ENCODE data around the gene SERAC1.

The SERAC1 gene

DNA sequence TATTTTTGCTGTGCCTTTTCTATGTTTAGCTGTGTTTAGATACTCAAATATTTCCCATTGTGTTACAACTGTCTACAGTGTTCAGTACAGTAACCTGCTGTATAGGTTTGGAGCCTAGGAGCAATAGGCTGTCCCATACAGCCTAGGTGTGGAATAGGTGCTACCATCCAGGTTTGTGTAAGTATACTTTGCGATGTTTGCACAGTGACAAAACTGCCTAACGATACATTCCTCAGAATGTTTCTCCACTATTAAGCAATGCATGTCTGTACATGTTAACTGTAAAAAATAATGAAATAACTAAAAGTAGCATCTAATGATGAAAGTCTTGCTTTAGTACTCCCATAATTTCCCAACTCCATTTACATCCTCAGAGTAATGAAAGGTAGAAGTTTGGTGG is 46.0 kb downstream of the SERAC1 start:
- H3K9me3 Mint-ChIP-seq: no peaks in the 10 kb centered on the region
- H3K27me3 Mint-ChIP-seq: no peaks in the 10 kb centered on the region
- ATAC-seq (ENCODE audit: low read depth): no peak

DNA sequence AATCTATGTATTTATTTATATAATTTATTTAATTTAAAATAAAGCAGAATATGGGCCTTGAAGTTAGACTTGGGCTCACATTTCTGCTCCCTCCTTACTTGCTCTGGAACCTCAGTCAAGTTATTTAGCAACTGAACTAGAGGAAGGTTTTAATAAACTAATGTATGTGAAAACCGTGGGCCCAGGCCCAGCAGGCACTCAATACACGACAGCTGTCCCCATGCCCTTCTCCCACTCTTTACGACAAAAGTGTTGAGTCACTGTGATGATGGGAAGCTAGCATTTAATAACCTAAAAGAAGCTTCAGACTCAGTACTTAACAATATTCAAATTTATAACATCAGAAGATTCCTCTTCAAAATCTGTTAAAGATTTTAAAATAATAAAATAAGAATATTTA is 46.7 kb downstream of the SERAC1 start:
- Mint-ChIP-seq H3K4me1 (no peaks in the 10 kb centered on the region), H3K27me3 (no peaks in the 10 kb centered on the region), H3K4me3 (no peak overlapping the region), H3K36me3 (peaks cover 22% of the 10 kb centered on the region), H3K9me3 (no peaks in the 10 kb centered on the region), H3K27ac (no peak overlapping the region)
- no peak for DNase-seq (ENCODE audit: low spot score in 2 of 2)
- ATAC-seq (ENCODE audit: low read depth): no peak

More for the DNA sequence above, 46.0 kb downstream of the SERAC1 start:
- no peak overlapping the region for H3K27ac Mint-ChIP-seq
- H3K36me3 Mint-ChIP-seq: peaks cover 21% of the 10 kb centered on the region
- H3K4me3 Mint-ChIP-seq: no peak overlapping the region
- no peak for DNase-seq (ENCODE audit: low spot score in 2 of 2)
- no peaks in the 10 kb centered on the region for H3K4me1 Mint-ChIP-seq

DNA sequence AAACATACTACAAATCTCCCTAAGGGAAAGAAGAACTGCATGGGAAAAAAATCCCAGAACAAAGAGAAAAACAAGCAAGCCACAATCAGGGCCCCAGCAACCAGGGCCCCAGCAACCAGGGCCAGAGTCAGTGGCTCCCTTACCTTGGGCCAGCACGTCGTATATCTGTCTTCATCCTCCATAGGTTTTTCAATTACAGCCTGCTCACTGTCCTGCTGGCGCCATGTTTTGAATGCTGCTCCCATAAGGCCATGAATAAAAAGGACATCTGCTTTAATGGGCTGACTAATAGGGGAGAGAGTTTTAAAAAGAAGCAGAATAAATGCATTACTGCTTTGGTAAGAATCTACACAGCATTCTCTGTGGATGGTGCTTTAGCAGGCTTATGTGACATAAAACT is 49.2 kb downstream of the SERAC1 start:
- Mint-ChIP-seq H3K27me3 (no peaks in the 10 kb centered on the region), H3K9me3 (no peaks in the 10 kb centered on the region), H3K36me3 (peaks cover 20% of the 10 kb centered on the region), H3K27ac (no peak overlapping the region), H3K4me3 (no peak overlapping the region), H3K4me1 (no peaks in the 10 kb centered on the region)
- no peak for DNase-seq (ENCODE audit: low spot score in 2 of 2)
- ATAC-seq (ENCODE audit: low read depth): no peak

DNA sequence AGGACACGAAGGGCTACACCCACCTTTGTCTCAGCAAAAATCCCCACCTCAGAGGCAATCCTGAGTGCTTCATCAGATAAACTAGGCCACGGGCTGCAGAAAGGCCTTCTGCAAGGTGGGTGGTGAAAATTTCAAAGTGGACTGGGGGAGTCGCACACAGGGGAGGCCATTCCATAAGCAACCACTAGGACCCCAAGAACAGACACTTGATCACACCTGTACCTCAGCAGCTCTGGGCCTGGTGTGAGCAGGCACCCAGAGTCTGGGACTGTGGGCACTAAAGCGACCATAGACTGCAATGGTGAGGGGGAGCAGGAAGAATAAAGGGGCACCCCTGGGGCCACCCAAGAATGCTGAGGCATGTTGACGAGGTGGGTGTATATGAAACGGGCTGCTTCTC is 52.6 kb downstream of the SERAC1 start:
- Mint-ChIP-seq H3K27me3 (no peaks in the 10 kb centered on the region), H3K4me1 (no peaks in the 10 kb centered on the region), H3K9me3 (no peaks in the 10 kb centered on the region), H3K4me3 (no peak overlapping the region), H3K27ac (no peak overlapping the region), H3K36me3 (peaks cover 24% of the 10 kb centered on the region)
- ATAC-seq (ENCODE audit: low read depth): no peak
- DNase-seq (ENCODE audit: low spot score in 2 of 2): no peak

DNA sequence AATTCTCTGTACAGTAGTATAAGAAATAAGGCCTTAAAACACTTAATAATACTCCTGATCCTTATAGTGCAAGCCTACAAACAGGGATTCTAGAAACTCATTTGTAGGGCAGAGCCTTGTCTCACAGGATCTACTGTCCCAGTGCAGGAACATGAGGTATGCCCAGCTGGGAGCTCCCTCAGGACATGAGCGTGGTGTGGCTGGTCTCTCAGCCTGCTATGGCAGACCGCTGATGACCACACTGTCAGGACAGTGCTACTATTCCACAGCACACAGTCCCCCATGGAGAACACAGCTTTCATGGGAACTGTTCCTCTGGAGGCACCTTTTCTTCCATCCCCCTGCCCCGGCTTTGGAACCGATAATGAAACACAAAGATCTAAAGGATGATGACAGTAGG is 53.0 kb downstream of the SERAC1 start:
- ATAC-seq (ENCODE audit: low read depth) (no peak), DNase-seq (ENCODE audit: low spot score in 2 of 2) (no peak)
- H3K4me3 Mint-ChIP-seq: no peak overlapping the region
- H3K9me3 Mint-ChIP-seq: no peaks in the 10 kb centered on the region
- H3K27ac Mint-ChIP-seq: no peak overlapping the region
- H3K36me3 Mint-ChIP-seq: peaks cover 23% of the 10 kb centered on the region
- H3K27me3 Mint-ChIP-seq: no peaks in the 10 kb centered on the region
- H3K4me1 Mint-ChIP-seq: no peaks in the 10 kb centered on the region

DNA sequence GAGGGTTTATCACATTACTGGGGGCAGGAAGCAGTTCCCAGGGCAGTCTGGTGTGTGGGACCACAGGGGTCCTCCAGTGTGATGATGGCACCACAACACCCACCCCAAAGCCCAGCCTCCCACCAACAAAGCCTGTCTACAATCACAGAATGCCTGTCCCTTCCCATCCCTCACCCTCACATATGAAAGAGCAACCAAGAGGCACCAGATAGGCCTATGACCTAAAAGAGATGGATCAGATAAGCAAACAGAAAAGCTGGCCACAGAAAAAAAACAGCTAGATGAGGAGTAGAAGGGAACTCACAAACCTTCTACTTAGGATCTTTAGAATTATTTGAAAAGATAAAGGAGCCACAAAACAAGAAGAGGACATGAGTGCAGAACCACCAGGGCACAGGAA is 54.3 kb downstream of the SERAC1 start:
- Mint-ChIP-seq H3K9me3 (no peaks in the 10 kb centered on the region), H3K36me3 (peaks cover 31% of the 10 kb centered on the region), H3K27ac (no peak overlapping the region), H3K27me3 (no peaks in the 10 kb centered on the region), H3K4me3 (no peak overlapping the region), H3K4me1 (no peaks in the 10 kb centered on the region)
- DNase-seq (ENCODE audit: low spot score in 2 of 2) (no peak), ATAC-seq (ENCODE audit: low read depth) (no peak)

DNA sequence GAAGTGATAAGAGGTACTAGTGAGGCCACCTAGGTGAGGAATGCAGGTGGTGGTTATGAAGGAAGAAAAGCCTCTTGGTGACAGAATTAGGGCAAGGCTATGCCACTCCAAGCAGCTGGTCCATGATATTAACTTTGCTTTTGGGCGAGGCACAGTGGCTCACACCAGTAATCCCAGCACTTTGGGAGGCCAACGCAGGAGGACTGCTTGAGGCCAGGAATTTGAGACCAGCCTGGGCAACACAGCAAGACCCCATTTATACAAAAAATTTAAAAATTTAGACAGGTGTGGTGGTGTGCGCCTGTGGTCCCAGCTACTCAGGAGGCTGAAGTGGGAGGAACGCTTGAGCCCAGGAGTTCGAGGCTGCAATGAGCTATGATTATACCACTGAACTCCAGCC is 56.1 kb downstream of the SERAC1 start:
- Mint-ChIP-seq H3K9me3 (no peaks in the 10 kb centered on the region), H3K36me3 (peaks cover 25% of the 10 kb centered on the region), H3K4me1 (no peaks in the 10 kb centered on the region), H3K27me3 (no peaks in the 10 kb centered on the region), H3K4me3 (no peak overlapping the region), H3K27ac (no peak overlapping the region)
- no peak for DNase-seq (ENCODE audit: low spot score in 2 of 2)
- no peak for ATAC-seq (ENCODE audit: low read depth)

DNA sequence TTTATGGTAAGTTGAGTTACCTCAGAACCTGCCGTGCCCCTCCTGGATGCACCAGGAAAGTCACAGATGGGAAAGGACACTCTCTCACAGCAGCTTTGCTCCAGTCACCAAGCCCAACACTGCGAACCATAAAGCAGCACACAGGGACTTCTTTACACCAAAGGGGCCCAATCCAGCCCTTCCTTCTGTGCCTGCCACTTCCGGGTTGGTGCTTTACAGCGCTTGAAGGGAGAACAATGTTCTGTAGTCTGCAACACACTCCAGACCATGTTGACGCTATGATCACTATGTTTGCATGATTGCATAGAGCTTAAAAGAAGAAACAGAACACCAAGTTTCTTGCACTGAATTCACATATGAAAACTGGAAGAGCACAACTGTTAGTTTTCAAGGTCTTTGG is 57.1 kb downstream of the SERAC1 start:
- DNase-seq (ENCODE audit: low spot score in 2 of 2): no peak
- no peaks in the 10 kb centered on the region for H3K4me1 Mint-ChIP-seq
- H3K36me3 Mint-ChIP-seq: peaks cover 24% of the 10 kb centered on the region
- no peaks in the 10 kb centered on the region for H3K9me3 Mint-ChIP-seq
- no peak overlapping the region for H3K27ac Mint-ChIP-seq
- H3K27me3 Mint-ChIP-seq: no peaks in the 10 kb centered on the region
- no peak for ATAC-seq (ENCODE audit: low read depth)
- no peak overlapping the region for H3K4me3 Mint-ChIP-seq

DNA sequence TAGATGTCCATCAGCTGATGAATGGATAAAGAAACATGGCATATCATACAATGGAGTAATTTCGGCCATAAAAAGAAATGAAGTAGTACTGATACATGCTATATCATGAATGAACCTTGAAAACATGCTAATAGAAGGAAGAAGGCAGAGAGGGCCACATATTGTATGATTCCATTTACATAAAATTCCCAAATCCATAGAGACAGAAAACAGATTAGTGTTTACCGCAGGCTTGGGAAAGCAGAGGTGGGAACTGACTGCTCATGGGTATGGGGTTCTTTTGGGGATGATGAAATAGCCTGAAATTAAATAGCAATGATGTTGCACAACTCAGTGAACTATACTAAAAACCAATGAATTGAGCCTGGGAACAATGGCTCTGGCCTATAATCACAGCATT is 58.3 kb downstream of the SERAC1 start:
- no peaks in the 10 kb centered on the region for H3K9me3 Mint-ChIP-seq
- no peak for ATAC-seq (ENCODE audit: low read depth)

DNA sequence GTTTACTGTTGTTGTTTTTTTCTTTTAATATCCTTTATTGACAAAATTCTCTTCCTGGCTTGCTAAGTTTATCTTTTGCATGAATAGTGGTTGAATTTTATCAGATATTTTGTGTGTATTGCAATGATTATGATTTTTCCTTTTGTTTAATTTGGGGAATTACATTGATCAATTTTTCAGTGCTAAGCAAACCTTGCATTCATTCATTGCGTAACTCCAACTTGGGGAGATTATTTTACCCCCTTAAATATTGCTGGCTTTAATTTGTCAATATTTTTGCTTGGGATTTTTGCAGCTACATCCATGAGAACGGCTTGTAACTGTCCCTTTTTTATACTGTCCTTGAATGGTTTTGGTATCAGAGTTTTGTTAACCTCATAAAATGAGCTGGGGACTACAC is 63.4 kb downstream of the SERAC1 start:
- DNase-seq (ENCODE audit: low spot score in 2 of 2) (no peak), ATAC-seq (ENCODE audit: low read depth) (no peak)
- H3K27me3 Mint-ChIP-seq: no peaks in the 10 kb centered on the region
- no peak overlapping the region for H3K4me3 Mint-ChIP-seq
- no peak overlapping the region for H3K27ac Mint-ChIP-seq
- no peaks in the 10 kb centered on the region for H3K4me1 Mint-ChIP-seq
- H3K36me3 Mint-ChIP-seq: peaks cover 6% of the 10 kb centered on the region
- no peaks in the 10 kb centered on the region for H3K9me3 Mint-ChIP-seq

More for the DNA sequence above, 58.3 kb downstream of the SERAC1 start:
- Mint-ChIP-seq H3K27me3 (no peaks in the 10 kb centered on the region), H3K36me3 (peaks cover 21% of the 10 kb centered on the region), H3K4me1 (no peaks in the 10 kb centered on the region), H3K4me3 (no peak overlapping the region), H3K27ac (no peak overlapping the region)
- no peak for DNase-seq (ENCODE audit: low spot score in 2 of 2)

DNA sequence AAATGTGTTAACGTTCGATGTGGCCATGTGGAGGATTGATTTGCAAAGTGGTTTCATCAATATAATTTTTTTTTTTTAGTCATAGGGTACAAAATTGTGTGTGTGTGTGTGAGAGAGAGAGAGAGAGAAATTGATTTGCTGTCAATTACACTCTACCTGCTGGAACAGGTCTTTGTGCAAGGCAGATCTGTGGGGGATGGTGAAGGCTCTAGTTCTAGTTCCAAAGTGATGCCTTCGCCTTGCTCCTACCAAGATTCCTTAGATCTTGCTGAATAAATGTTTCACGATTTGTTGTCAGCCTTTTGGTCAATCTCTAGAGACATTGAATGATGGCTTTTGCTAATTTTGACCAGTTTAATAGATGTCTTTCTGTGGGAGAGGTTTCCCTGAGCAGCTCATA is 64.8 kb downstream of the SERAC1 start:
- ATAC-seq (ENCODE audit: low read depth) (no peak), DNase-seq (ENCODE audit: low spot score in 2 of 2) (no peak)
- H3K9me3 Mint-ChIP-seq: no peaks in the 10 kb centered on the region
- H3K27ac Mint-ChIP-seq: no peak overlapping the region
- peaks cover 1% of the 10 kb centered on the region for H3K36me3 Mint-ChIP-seq
- H3K27me3 Mint-ChIP-seq: no peaks in the 10 kb centered on the region
- H3K4me1 Mint-ChIP-seq: no peaks in the 10 kb centered on the region
- no peak overlapping the region for H3K4me3 Mint-ChIP-seq

DNA sequence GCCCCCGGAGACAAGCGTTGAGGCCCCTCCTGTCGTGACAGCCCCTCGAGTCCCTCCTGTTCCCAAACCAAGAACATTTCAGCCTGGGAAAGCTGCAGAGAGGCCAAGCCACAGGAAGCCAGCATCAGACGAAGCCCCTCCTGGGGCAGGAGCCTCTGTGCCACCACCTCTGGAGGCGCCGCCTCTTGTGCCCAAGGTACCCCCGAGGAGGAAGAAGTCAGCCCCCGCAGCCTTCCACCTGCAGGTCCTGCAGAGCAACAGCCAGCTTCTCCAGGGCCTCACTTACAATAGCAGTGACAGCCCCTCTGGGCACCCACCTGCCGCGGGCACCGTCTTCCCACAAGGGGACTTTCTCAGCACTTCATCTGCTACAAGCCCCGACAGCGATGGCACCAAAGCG is 72.4 kb downstream of the SERAC1 start:
- Mint-ChIP-seq H3K36me3 (peaks cover 21% of the 10 kb centered on the region), H3K4me3 (no peak overlapping the region)
- no peak for ATAC-seq (ENCODE audit: low read depth)

DNA sequence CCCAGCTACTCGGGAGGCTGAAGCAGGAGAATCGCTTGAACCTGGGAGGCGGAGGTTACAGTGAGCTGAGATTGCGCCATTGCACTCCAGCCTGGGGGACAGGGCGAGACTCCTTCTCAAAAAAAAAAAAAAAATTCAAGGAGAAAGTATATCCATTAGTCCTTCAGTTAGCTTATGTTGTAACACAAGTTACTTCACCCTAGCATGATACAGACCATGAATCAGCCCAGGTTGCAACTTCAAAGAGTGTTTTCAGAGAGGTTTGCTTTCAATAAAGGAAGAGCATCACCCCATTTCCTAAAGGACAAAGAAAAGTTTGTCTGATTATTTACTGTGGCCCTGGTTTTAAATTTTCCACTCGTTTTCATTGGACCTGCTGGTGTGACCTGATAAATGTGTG is 73.0 kb downstream of the SERAC1 start:
- Mint-ChIP-seq H3K4me3 (no peak overlapping the region), H3K27me3 (no peaks in the 10 kb centered on the region), H3K9me3 (no peaks in the 10 kb centered on the region), H3K4me1 (no peaks in the 10 kb centered on the region), H3K36me3 (peaks cover 21% of the 10 kb centered on the region), H3K27ac (no peak overlapping the region)
- DNase-seq (ENCODE audit: low spot score in 2 of 2) (no peak), ATAC-seq (ENCODE audit: low read depth) (no peak)

More for the DNA sequence above, 72.4 kb downstream of the SERAC1 start:
- no peak for DNase-seq (ENCODE audit: low spot score in 2 of 2)
- Mint-ChIP-seq H3K9me3 (no peaks in the 10 kb centered on the region), H3K27me3 (no peaks in the 10 kb centered on the region), H3K4me1 (no peaks in the 10 kb centered on the region), H3K27ac (no peak overlapping the region)

DNA sequence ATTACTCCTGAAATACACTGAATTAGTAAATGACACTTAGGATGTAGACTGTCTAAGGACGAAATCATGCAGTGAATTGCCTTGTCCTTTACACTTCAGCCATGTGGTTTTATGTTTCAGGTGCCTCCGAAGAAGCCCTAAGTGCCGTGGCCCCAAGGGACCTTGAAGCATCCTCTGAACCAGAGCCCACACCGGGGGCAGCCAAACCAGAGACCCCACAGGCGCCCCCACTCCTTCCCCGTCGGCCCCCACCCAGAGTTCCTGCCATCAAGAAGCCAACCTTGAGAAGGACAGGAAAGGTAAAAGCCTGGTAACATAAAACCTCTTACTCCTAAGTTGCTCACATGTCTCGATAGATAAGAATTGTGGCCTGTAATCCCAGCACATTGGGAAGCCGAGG is 75.3 kb downstream of the SERAC1 start:
- no peaks in the 10 kb centered on the region for H3K9me3 Mint-ChIP-seq
- H3K27ac Mint-ChIP-seq: no peak overlapping the region
- H3K4me1 Mint-ChIP-seq: no peaks in the 10 kb centered on the region
- ATAC-seq (ENCODE audit: low read depth): no peak
- H3K36me3 Mint-ChIP-seq: peaks cover 34% of the 10 kb centered on the region
- no peak for DNase-seq (ENCODE audit: low spot score in 2 of 2)
- H3K4me3 Mint-ChIP-seq: no peak overlapping the region
- no peaks in the 10 kb centered on the region for H3K27me3 Mint-ChIP-seq

DNA sequence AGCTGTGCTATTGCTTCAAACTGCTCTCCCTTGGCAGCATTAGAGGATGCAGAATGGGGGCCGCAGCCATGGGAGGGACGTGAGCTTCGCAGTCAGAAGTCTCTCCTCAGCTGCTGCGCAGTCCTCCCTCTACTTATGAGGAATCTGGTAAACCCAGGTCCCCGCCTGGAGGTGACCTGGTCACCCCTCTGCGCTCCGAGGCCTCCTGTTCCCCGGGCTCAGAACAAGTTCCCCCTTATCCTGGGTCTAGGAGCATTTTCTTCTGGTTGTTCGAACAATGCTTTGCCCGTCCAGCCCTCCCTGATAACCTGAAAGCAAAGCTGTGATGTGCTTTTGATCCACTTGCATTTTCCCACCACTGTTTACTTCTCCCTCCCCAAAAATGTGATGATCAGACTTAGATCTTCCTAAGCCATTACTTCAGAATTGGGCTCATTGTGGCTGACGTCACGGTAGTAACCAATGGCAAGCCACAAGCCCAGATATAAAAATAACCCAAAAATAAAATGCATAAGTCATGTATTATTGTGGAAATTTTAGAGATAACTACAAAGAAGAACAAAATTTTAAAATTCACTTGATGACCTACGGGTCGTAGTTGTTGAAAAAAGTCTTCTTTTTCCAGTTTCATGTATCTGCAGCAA is 80.7 kb downstream of the SERAC1 start:
- Mint-ChIP-seq H3K27ac (no peak overlapping the region), H3K4me1 (no peaks in the 10 kb centered on the region), H3K4me3 (no peak overlapping the region), H3K36me3 (peaks cover 30% of the 10 kb centered on the region), H3K27me3 (no peaks in the 10 kb centered on the region), H3K9me3 (no peaks in the 10 kb centered on the region)
- DNase-seq (ENCODE audit: low spot score in 2 of 2) (no peak), ATAC-seq (ENCODE audit: low read depth) (no peak)
